Measurements from ENCODE around the gene SFMBT1. TPM values are rescaled to one million over a fixed set of nuclear protein-coding genes. Genes with fewer than 3 reads are reported as not detected.

Gene SFMBT1
- total and polyA plus RNA-seq, 9 of the 15 experiments (the other 6 are each of a cell fraction or from before 2014, with no cell fraction given) = 0.76 to 6.6 (median 3.6) TPM

DNA sequence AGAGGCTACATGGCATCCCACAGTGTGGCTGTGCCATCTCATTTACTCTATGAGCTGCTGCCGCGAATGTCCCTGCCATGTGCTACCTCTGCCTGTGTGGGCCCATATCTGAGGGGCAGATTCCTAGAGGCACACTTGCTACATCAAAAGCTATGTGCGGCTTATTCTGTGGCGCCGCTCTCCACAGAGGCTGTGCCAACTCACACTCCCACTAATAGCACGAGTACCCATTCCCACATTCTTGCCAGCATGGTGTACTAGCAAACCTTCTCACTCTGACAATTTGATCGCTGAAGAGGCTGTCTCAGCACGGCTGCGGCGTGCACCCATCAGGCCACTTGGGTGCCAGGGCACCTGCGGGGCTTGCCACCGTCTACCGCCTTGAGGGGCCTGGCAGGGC, 179.9 kb downstream of the SFMBT1 start:
- no peak for FAIRE-seq
- CTCF ChIA-PET (ENCODE audit: low intra/inter-chr PET ratio) = no interaction called here

DNA sequence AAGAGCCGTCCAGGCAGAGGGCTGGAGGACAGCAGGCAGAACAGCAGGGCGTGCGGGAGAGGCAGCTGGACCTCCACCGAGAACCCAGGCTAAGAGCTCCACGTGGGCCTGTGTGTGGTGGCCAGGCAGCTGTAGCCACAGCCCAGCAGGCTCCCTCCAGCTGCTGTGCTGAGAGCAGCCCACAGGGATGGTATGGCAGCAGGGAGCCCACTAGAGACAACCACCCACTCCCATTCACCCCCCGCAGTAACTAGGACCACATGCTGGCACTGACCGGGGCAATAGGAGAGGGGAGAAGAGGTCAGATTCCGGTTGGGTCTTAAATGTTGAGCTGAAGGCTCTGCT, 185.5 kb downstream of the SFMBT1 start:
- no peaks in the 10 kb centered on the region for H3K36me3 ChIP-seq (ENCODE audit: control insufficient read depth, insufficient read depth, low read length)
- H3K9ac ChIP-seq (ENCODE audit: insufficient read depth in 1 of 2, low read depth in 2 of 2, low read length in 2 of 2) = no peak overlapping the region
- H4K20me1 ChIP-seq (replicated peaks; ENCODE audit: control insufficient read depth, insufficient read depth, low read length) = no peaks in the 10 kb centered on the region
- BruUV-seq (replicated peaks) = no TSS peak
- no peaks in the 10 kb centered on the region for H3K9me3 ChIP-seq (replicated peaks; ENCODE audit: control insufficient read depth, insufficient read depth, low read depth, low read length)
- H3K4me2 ChIP-seq (ENCODE audit: insufficient read depth, low read length) = no peak overlapping the region
- no peak for ATAC-seq
- no peaks in the 10 kb centered on the region for H3K27me3 ChIP-seq (ENCODE audit: control insufficient read depth in 2 of 2, insufficient read depth in 2 of 2, low read length in 2 of 2)
- in situ Hi-C loops (cut with MboI) (no loop called here), intact Hi-C loops (cut with micrococcal nuclease) (no loop called here)
- no peaks in the 10 kb centered on the region for H3K9me1 ChIP-seq (ENCODE audit: control insufficient read depth, insufficient read depth, low read length)
- no peak overlapping the region for H2AFZ ChIP-seq (ENCODE audit: low read depth, low read length)
- peaks cover 0 to 4% of the 10 kb centered on the region in 2 experiments; a peak in 1 of 5 replicates for H3K4me1 ChIP-seq (replicated peaks in 1 of 2; ENCODE audit: control insufficient read depth in 2 of 2, insufficient read depth in 2 of 2, low read length in 2 of 2)
- POLR2A ChIA-PET = interaction anchor here (1.0 kb wide), 1 partner anchor 11 kb away, joined by 3 read pairs; no protein-coding TSS in a partner anchor
- no peaks in the 10 kb centered on the region for H3K79me2 ChIP-seq (ENCODE audit: control insufficient read depth, insufficient read depth, low read length)
- no peak for DNase-seq (ENCODE audit: extremely low read depth in 1 of 4, low spot score in 3 of 4)
- FAIRE-seq = no peak
- no peak overlapping the region for H3K4me3 ChIP-seq
- CTCF ChIA-PET (ENCODE audit: low intra/inter-chr PET ratio) = no interaction called here
- H3K27ac ChIP-seq (ENCODE audit: extremely low read depth, low read depth, low read length) = no peak overlapping the region
- 81% methylated on average over 2 of the region's 8 CpGs for WGBS (ENCODE audit: insufficient coverage, low coverage, missing lambda C conversion rate)
- TF ChIP-seq ZNF217 (CRISPR knock-in tag; IDR thresholded peaks at IDR 0.05) (no peak), ARNT (IDR thresholded peaks at IDR 0.05) (no peak), ZNF354B (CRISPR knock-in tag; IDR thresholded peaks at IDR 0.05) (no peak), DMBX1 (CRISPR knock-in tag; IDR thresholded peaks at IDR 0.05; ENCODE audit: borderline replicate concordance) (no peak), PTTG1 (tag; IDR thresholded peaks at IDR 0.05; ENCODE audit: low read depth) (no peak), FOXK1 (CRISPR knock-in tag; IDR thresholded peaks at IDR 0.05; ENCODE audit: borderline replicate concordance) (no peak), FOXK2 (conservative IDR thresholded peaks at IDR 0.05 in 1 of 2, IDR thresholded peaks at IDR 0.05 in 1 of 2; ENCODE audit: low read depth in 2 of 2) (no peak)
- TF ChIP-seq, protein P1, sequence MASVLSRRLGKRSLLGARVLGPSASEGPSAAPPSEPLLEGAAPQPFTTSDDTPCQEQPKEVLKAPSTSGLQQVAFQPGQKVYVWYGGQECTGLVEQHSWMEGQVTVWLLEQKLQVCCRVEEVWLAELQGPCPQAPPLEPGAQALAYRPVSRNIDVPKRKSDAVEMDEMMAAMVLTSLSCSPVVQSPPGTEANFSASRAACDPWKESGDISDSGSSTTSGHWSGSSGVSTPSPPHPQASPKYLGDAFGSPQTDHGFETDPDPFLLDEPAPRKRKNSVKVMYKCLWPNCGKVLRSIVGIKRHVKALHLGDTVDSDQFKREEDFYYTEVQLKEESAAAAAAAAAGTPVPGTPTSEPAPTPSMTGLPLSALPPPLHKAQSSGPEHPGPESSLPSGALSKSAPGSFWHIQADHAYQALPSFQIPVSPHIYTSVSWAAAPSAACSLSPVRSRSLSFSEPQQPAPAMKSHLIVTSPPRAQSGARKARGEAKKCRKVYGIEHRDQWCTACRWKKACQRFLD (CRISPR knock-in tag; IDR thresholded peaks at IDR 0.05) = no peak
- TF ChIP-seq, protein P2, sequence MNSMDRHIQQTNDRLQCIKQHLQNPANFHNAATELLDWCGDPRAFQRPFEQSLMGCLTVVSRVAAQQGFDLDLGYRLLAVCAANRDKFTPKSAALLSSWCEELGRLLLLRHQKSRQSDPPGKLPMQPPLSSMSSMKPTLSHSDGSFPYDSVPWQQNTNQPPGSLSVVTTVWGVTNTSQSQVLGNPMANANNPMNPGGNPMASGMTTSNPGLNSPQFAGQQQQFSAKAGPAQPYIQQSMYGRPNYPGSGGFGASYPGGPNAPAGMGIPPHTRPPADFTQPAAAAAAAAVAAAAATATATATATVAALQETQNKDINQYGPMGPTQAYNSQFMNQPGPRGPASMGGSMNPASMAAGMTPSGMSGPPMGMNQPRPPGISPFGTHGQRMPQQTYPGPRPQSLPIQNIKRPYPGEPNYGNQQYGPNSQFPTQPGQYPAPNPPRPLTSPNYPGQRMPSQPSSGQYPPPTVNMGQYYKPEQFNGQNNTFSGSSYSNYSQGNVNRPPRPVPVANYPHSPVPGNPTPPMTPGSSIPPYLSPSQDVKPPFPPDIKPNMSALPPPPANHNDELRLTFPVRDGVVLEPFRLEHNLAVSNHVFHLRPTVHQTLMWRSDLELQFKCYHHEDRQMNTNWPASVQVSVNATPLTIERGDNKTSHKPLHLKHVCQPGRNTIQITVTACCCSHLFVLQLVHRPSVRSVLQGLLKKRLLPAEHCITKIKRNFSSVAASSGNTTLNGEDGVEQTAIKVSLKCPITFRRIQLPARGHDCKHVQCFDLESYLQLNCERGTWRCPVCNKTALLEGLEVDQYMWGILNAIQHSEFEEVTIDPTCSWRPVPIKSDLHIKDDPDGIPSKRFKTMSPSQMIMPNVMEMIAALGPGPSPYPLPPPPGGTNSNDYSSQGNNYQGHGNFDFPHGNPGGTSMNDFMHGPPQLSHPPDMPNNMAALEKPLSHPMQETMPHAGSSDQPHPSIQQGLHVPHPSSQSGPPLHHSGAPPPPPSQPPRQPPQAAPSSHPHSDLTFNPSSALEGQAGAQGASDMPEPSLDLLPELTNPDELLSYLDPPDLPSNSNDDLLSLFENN (IDR thresholded peaks at IDR 0.05; ENCODE audit: low read depth in 2 of 2, low read length in 2 of 2) = no peak

More for the DNA sequence above, 179.9 kb downstream of the SFMBT1 start:
- no peak overlapping the region for H3K27ac ChIP-seq (ENCODE audit: extremely low read depth, low read depth, low read length)
- no peak overlapping the region for H3K4me3 ChIP-seq
- H3K4me1 ChIP-seq (replicated peaks in 1 of 2; ENCODE audit: control insufficient read depth in 2 of 2, insufficient read depth in 2 of 2, low read length in 2 of 2) = peaks cover 0 to 3% of the 10 kb centered on the region in 2 experiments; a peak in 2 of 5 replicates
- no peaks in the 10 kb centered on the region for H3K36me3 ChIP-seq (ENCODE audit: control insufficient read depth, insufficient read depth, low read length)
- in situ Hi-C loops (cut with MboI) = no loop called here
- no peaks in the 10 kb centered on the region for H3K79me2 ChIP-seq (ENCODE audit: control insufficient read depth, insufficient read depth, low read length)
- no peak overlapping the region for H3K4me2 ChIP-seq (ENCODE audit: insufficient read depth, low read length)
- no peak for TF ChIP-seq CCNT2 (IDR thresholded peaks at IDR 0.05; ENCODE audit: borderline replicate concordance, extremely low read depth, insufficient read length, low read depth, low read length)
- no peaks in the 10 kb centered on the region for H3K9me1 ChIP-seq (ENCODE audit: control insufficient read depth, insufficient read depth, low read length)
- no peak overlapping the region for H3K9ac ChIP-seq (ENCODE audit: insufficient read depth in 1 of 2, low read depth in 2 of 2, low read length in 2 of 2)
- POLR2A ChIA-PET = no interaction called here
- H3K9me3 ChIP-seq (replicated peaks; ENCODE audit: control insufficient read depth, insufficient read depth, low read depth, low read length) = no peaks in the 10 kb centered on the region
- no peak for ATAC-seq
- intact Hi-C loops (cut with micrococcal nuclease) = no loop called here
- H3K27me3 ChIP-seq (ENCODE audit: control insufficient read depth in 2 of 2, insufficient read depth in 2 of 2, low read length in 2 of 2) = no peaks in the 10 kb centered on the region
- 67% methylated on average over 4 of the region's 13 CpGs for WGBS (ENCODE audit: insufficient coverage, low coverage, missing lambda C conversion rate)
- BruUV-seq (replicated peaks) = no TSS peak
- DNase-seq (ENCODE audit: extremely low read depth in 1 of 4, low spot score in 3 of 4) = no peak
- H4K20me1 ChIP-seq (replicated peaks; ENCODE audit: control insufficient read depth, insufficient read depth, low read length) = no peaks in the 10 kb centered on the region
- no peak overlapping the region for H2AFZ ChIP-seq (ENCODE audit: low read depth, low read length)

Data from K562 (cell line).